Measurements from ENCODE around the gene MAPKAPK5.

DNA sequence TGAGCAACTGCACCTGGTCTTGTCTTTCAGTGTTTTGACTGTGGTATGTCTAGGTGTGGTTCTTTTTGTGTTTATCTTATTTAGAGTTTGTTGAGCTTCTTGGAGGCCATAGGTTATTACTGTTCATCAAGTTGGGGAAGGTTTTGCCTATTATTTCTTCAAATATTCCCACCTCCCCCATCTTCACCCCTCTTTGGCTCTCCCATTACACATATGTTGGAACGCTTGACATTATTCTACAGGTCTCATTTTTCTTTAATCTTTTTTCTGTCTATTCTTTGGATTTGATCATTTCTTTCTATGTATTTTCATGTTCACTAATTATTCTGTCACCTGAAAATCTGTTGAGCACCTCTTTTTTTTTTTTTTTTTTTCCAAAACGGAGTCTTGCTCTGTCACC lies 16.2 kb downstream of the MAPKAPK5 start:
- TF ChIP-seq, protein P1, sequence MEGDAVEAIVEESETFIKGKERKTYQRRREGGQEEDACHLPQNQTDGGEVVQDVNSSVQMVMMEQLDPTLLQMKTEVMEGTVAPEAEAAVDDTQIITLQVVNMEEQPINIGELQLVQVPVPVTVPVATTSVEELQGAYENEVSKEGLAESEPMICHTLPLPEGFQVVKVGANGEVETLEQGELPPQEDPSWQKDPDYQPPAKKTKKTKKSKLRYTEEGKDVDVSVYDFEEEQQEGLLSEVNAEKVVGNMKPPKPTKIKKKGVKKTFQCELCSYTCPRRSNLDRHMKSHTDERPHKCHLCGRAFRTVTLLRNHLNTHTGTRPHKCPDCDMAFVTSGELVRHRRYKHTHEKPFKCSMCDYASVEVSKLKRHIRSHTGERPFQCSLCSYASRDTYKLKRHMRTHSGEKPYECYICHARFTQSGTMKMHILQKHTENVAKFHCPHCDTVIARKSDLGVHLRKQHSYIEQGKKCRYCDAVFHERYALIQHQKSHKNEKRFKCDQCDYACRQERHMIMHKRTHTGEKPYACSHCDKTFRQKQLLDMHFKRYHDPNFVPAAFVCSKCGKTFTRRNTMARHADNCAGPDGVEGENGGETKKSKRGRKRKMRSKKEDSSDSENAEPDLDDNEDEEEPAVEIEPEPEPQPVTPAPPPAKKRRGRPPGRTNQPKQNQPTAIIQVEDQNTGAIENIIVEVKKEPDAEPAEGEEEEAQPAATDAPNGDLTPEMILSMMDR (IDR thresholded peaks at IDR 0.05), result no peak
- no peak for TF ChIP-seq POLR2A (IDR thresholded peaks at IDR 0.05)

Data from transverse colon (tissue), 3 donors.